ENCODE data around the gene PTMA. TPM values are rescaled to one million over a fixed set of nuclear protein-coding genes. Genes with fewer than 3 reads are reported as not detected.

PTMA gene
- total RNA-seq, 1 experiment from 2014 or later: 2,752 TPM

- no peaks in the 10 kb centered on the region for H3K9me2 ChIP-seq (ENCODE audit: insufficient read depth)
- TF ChIP-seq MAX (IDR thresholded peaks at IDR 0.05): no peak
- H3K27me3 ChIP-seq (ENCODE audit: insufficient read depth, low read length): no peaks in the 10 kb centered on the region
- H3K36me3 ChIP-seq (ENCODE audit: control insufficient read depth in 1 of 2, insufficient read depth in 2 of 2, low read length in 2 of 2): no peaks in the 10 kb centered on the region
- RAD21 ChIA-PET (ENCODE audit: low non-redundant PET in 1 of 2, low total read pairs in 2 of 2, uncharacterized antibody in 2 of 2, unreplicated experiment in 2 of 2): no interaction called here
- H3K4me1 ChIP-seq (ENCODE audit: control insufficient read depth in 1 of 2, insufficient read depth in 2 of 2, low read length in 2 of 2): peaks cover 23 to 61% of the 10 kb centered on the region in 2 experiments
- DNase-seq (ENCODE audit: low read depth, low spot score): no peak
- H3K9me3 ChIP-seq (ENCODE audit: control insufficient read depth in 1 of 2, insufficient read depth in 1 of 2, low read depth in 1 of 2, low read length in 2 of 2): no peaks in the 10 kb centered on the region
- H4K20me1 ChIP-seq (ENCODE audit: insufficient read depth): no peaks in the 10 kb centered on the region
- POLR2A ChIA-PET: interaction anchor here (0.9 to 1.9 kb wide), 4 partner anchors 12 to 46 kb away, joined by 3 to 10 read pairs (median 4); no protein-coding TSS in a partner anchor
- intact Hi-C loops (cut with micrococcal nuclease): no loop called here
- peak overlapping the region; percentile 69 for H3K9ac ChIP-seq (ENCODE audit: low read length)
- CTCF ChIA-PET: interaction anchor here (1.2 kb wide), 1 partner anchor 13 kb away, joined by 3 read pairs; no protein-coding TSS in a partner anchor
- no TSS peak for BruUV-seq (replicated peaks)
- H3K4me3 ChIP-seq (replicated peaks in 1 of 2; ENCODE audit: low read depth in 1 of 2, low read length in 2 of 2): no peak overlapping the region
- no peak overlapping the region for H3K27ac ChIP-seq (ENCODE audit: low read depth, low read length)
- H3K79me2 ChIP-seq (ENCODE audit: insufficient read depth, low read length): no peaks in the 10 kb centered on the region
- H3K4me2 ChIP-seq (ENCODE audit: low read length): no peak overlapping the region
- no peak for ATAC-seq
- no peak overlapping the region for H2AFZ ChIP-seq (ENCODE audit: low read depth, low read length, poor library complexity, severe bottlenecking)
Measured at GRCh38 chr2:231660860-231661259, 47.5 kb upstream of the PTMA start.

GRCh38 chr2:231661422-231662027, 46.8 kb upstream of the PTMA start:
- Histone ChIP-seq H3K4me3 (replicated peaks in 1 of 2; ENCODE audit: low read depth in 1 of 2, low read length in 2 of 2) (peak overlapping the region; percentile 19 to 62), H2AFZ (ENCODE audit: low read depth, low read length, poor library complexity, severe bottlenecking) (no peak overlapping the region), H3K27ac (ENCODE audit: low read depth, low read length) (peak overlapping the region; percentile 99), H3K9ac (ENCODE audit: low read length) (peak overlapping the region; percentile 69), H3K27me3 (ENCODE audit: insufficient read depth, low read length) (no peaks in the 10 kb centered on the region), H3K36me3 (ENCODE audit: control insufficient read depth in 1 of 2, insufficient read depth in 2 of 2, low read length in 2 of 2) (no peaks in the 10 kb centered on the region), H3K4me2 (ENCODE audit: low read length) (peak overlapping the region; percentile 86), H3K4me1 (ENCODE audit: control insufficient read depth in 1 of 2, insufficient read depth in 2 of 2, low read length in 2 of 2) (peaks cover 23 to 68% of the 10 kb centered on the region in 2 experiments), H3K9me3 (ENCODE audit: control insufficient read depth in 1 of 2, insufficient read depth in 1 of 2, low read depth in 1 of 2, low read length in 2 of 2) (no peaks in the 10 kb centered on the region), H3K79me2 (ENCODE audit: insufficient read depth, low read length) (no peaks in the 10 kb centered on the region), H4K20me1 (ENCODE audit: insufficient read depth) (no peaks in the 10 kb centered on the region), H3K9me2 (ENCODE audit: insufficient read depth) (no peaks in the 10 kb centered on the region)
- no TSS peak for BruUV-seq (replicated peaks)
- POLR2A ChIA-PET: interaction anchor here (1.1 to 1.9 kb wide), 4 partner anchors 12 to 46 kb away, joined by 3 to 10 read pairs (median 4); no protein-coding TSS in a partner anchor
- intact Hi-C loops (cut with micrococcal nuclease): loop anchor here (1.0 kb wide), 2 partner anchors 19 to 46 kb away; no protein-coding TSS in a partner anchor
- ATAC-seq (no peak), DNase-seq (ENCODE audit: low read depth, low spot score) (no peak)
- CTCF ChIA-PET: no interaction called here
- RAD21 ChIA-PET (ENCODE audit: low non-redundant PET in 1 of 2, low total read pairs in 2 of 2, uncharacterized antibody in 2 of 2, unreplicated experiment in 2 of 2): no interaction called here
- TF ChIP-seq POLR2AphosphoS5 (IDR thresholded peaks at IDR 0.05; ENCODE audit: low read depth, low read length) (no peak), SRF (IDR thresholded peaks at IDR 0.05; ENCODE audit: low read depth) (no peak), ZNF274 (IDR thresholded peaks at IDR 0.05; ENCODE audit: low read depth, low read length) (no peak), FOSL1 (IDR thresholded peaks at IDR 0.05; ENCODE audit: low read depth) (no peak), RAD21 (IDR thresholded peaks at IDR 0.05; ENCODE audit: low read depth) (no peak), ATF3 (IDR thresholded peaks at IDR 0.05) (no peak), TCF7L2 (IDR thresholded peaks at IDR 0.05; ENCODE audit: borderline replicate concordance, extremely low read depth, insufficient read depth, insufficient read length) (no peak), YY1 (IDR thresholded peaks at IDR 0.05; ENCODE audit: extremely low read depth, insufficient replicate concordance, low read depth, low read length) (no peak), POLR2A (IDR thresholded peaks at IDR 0.05; ENCODE audit: borderline replicate concordance, extremely low read depth, insufficient read depth, insufficient read length) (no peak), SIN3A (IDR thresholded peaks at IDR 0.05; ENCODE audit: low read depth) (no peak), EZH2 (IDR thresholded peaks at IDR 0.05) (no peak), CTCF (IDR thresholded peaks at IDR 0.05 in 2 of 3, conservative IDR thresholded peaks at IDR 0.05 in 1 of 3; ENCODE audit: borderline replicate concordance in 1 of 3, insufficient read depth in 1 of 3, low read depth in 2 of 3, low read length in 2 of 3) (no peak), ZBTB33 (IDR thresholded peaks at IDR 0.05; ENCODE audit: extremely low read depth, insufficient replicate concordance, low read length) (no peak), MAX (IDR thresholded peaks at IDR 0.05) (no peak), CBX3 (IDR thresholded peaks at IDR 0.05; ENCODE audit: low read depth) (no peak)
